Activated T-cell treated with anti-CD3 and anti-CD28 coated beads for 24 hours (primary cell): ENCODE results near the gene TOE1.
"Not testable (repeated sequence)": the region's sequence is repeated elsewhere in the genome, so short reads cannot be mapped to it uniquely, and the experiment has no call there.

ENCODE experiments used
- DNase-seq: peaks from one replicate; pipeline ENCODE4 v3.0.0-alpha.2; 2020; ENCODE audit warnings: low read depth

TOE1 gene

GRCh38 chr1:45355683-45356082 lies 15.7 kb downstream of the TOE1 start:
- no peak for DNase-seq

- DNase-seq: no peak
These were observed 16.2 kb downstream of the TOE1 start for GRCh38 chr1:45356186-45356585.

- peak; percentile 42 for DNase-seq
These were observed 20.0 kb downstream of the TOE1 start for GRCh38 chr1:45359882-45360513.

GRCh38 chr1:45360981-45361380 lies 21.0 kb downstream of the TOE1 start:
- DNase-seq: not testable (repeated sequence)

- no peak for DNase-seq
These were observed 24.3 kb downstream of the TOE1 start for GRCh38 chr1:45364294-45364693.

- DNase-seq: no peak
These were observed 25.1 kb downstream of the TOE1 start for GRCh38 chr1:45365051-45365450.

- DNase-seq: no peak
These were observed 30.6 kb downstream of the TOE1 start for GRCh38 chr1:45370575-45370974.

- no peak for DNase-seq
These were observed 33.6 kb downstream of the TOE1 start for GRCh38 chr1:45373573-45373972.

- DNase-seq: no peak
These were observed 35.4 kb downstream of the TOE1 start for GRCh38 chr1:45375104-45376090.

GRCh38 chr1:45378184-45378583 lies 38.2 kb downstream of the TOE1 start:
- DNase-seq: no peak

GRCh38 chr1:45379524-45379923 lies 39.6 kb downstream of the TOE1 start:
- no peak for DNase-seq

- no peak for DNase-seq
These were observed 40.2 kb downstream of the TOE1 start for GRCh38 chr1:45380125-45380524.

- no peak for DNase-seq
These were observed 40.8 kb downstream of the TOE1 start for GRCh38 chr1:45380730-45381129.

GRCh38 chr1:45381243-45381642 lies 41.3 kb downstream of the TOE1 start:
- DNase-seq: no peak

GRCh38 chr1:45383191-45383590 lies 43.2 kb downstream of the TOE1 start:
- DNase-seq: no peak

GRCh38 chr1:45384213-45384612 lies 44.2 kb downstream of the TOE1 start:
- DNase-seq: not testable (repeated sequence)

- no peak for DNase-seq
These were observed 45.3 kb downstream of the TOE1 start for GRCh38 chr1:45385302-45385701.

GRCh38 chr1:45386219-45386618 lies 46.2 kb downstream of the TOE1 start:
- no peak for DNase-seq
